Epithelial cell of alveolus of lung (primary cell): Measurements from ENCODE around the gene BOD1L1. TPM values are rescaled to one million over a fixed set of nuclear protein-coding genes. Genes with fewer than 3 reads are reported as not detected.

Source experiments
- total RNA-seq: library from RNA; depleted of rRNA; stranded (reverse); fragments of >200 nt; gene quantifications from 2 replicates; pipeline ENCODE4 v1.2.1, GENCODE V29; 2015

The BOD1L1 gene
- 14.0 and 24.3 TPM in 2 replicates for total RNA-seq

DNA sequence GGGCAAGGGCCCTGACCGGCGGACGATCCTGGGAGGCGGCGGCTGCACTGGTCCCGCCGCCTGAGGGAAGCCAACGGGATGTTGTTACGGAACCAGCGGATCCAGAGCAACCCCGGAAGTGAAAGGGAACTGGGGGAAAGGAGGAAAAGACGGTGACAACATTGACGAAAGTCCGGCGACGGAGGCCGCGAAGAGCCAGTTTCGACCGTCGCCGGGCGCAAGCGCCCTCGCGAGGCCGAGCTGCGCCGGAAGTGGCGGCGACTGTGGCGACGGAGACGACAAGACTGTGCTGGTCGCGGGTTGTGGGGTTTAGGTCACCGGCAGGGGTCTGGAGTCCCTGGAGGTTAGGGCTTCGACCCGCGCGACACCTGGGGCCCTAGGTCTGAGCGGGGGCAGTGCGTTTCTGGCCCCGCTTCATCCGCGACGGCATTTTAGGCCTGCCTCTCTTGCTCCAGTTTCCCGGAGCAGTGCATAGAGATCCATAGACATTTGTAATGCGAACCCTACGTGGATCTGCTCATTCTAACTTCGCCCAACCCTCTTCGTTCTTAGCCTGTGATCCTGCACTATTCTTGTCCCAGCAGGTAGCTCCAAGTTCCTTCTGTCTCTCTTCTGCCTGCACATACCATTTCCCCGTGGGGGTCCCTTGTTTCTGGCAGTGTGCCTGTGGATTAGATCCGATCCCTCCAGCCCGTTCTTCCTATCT lies at the start of gene BOD1L1:
TSS of gene BOD1L1 (minus strand) at position 120 of the 706 bp plus-strand sequence. CDS start 138 bp downstream, outside the sequence.

DNA sequence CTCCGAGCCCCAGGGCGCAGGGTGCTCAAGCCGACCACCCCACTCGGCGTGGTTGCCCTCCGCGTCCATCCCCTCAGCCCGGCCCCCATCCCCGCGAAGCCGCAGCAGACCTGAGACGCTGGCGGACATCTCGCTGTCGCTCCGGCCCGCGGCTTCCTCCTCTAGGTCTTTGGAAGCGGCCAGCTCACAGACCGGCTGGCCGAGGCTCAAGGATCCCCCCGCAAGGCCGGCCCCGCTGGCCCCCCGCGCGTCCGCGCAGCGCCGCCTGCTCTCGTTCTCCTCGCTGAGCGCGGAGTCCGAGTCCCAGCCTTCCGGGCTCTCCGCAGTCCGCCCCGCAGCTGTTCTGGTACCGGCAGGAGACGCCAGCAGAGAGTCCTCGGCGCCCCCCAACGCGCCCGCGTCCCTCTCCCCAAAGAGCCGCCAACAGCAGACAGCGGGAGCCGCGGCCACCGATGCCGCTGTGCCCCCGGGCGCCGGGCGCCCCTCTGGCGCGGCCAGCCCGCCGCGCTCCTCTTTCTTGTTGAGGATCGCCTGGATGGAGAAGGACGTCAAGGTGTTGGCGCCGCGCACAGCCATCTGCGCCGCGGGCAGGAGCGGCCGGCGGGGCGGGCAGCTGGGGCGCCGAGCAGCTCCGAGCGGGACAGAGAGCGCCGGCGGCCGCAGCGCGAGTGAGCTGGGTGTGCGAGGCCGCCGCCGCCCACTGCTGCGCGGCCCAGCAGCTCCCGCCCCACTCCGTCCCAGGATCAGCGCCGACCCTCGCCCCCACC lies 83.5 kb downstream of the BOD1L1 start, which contains the start of gene NKX3-2:
TSS of gene NKX3-2 (minus strand) at position 670 of the 767 bp plus-strand sequence. CDS start at position 576, 94 bp downstream.

Other genes with a start within 250 kb of the BOD1L1 start
- gene RAB28, start 143.4 kb downstream of the BOD1L1 start, total RNA-seq, result 14.1 and 20.7 TPM in 2 replicates
- 0.39 and 0.48 TPM in 2 replicates for gene NKX3-2, start 83.2 kb downstream of the BOD1L1 start, total RNA-seq